Measurements from ENCODE around the gene IGF2BP2. TPM values are rescaled to one million over a fixed set of nuclear protein-coding genes. Genes with fewer than 3 reads are reported as not detected.
"Not testable (repeated sequence)": the region's sequence is repeated elsewhere in the genome, so short reads cannot be mapped to it uniquely, and the experiment has no call there.

Gene IGF2BP2
- total and polyA plus RNA-seq, 5 experiments from 2014 or later: 0.49 TPM; not detected in 4

- no peaks in the 10 kb centered on the region for H3K36me3 Mint-ChIP-seq
- peaks cover 5 to 21% (median 18%) of the 10 kb centered on the region in 5 donors for H3K27me3 Mint-ChIP-seq
- POLR2A ChIA-PET: no interaction called here
- H3K9me3 Mint-ChIP-seq: no peaks in the 10 kb centered on the region
- no peak overlapping the region for H3K4me3 Mint-ChIP-seq
- no peak for DNase-seq
- H3K27ac Mint-ChIP-seq: no peak overlapping the region
- no peak for ATAC-seq
- H3K4me1 Mint-ChIP-seq: peaks cover 0 to 9% (median 0%) of the 10 kb centered on the region in 4 donors
These were observed 160.9 kb downstream of the IGF2BP2 start for GRCh38 chr3:185663929-185664328.

- no peak for ATAC-seq
- Mint-ChIP-seq H3K27ac (peak overlapping the region in 1 of 10 donors; percentile 31), H3K36me3 (no peaks in the 10 kb centered on the region), H3K4me3 (peak overlapping the region in 1 of 10 donors; percentile 2), H3K4me1 (peaks cover 0 to 9% (median 0%) of the 10 kb centered on the region in 4 donors), H3K9me3 (no peaks in the 10 kb centered on the region), H3K27me3 (peaks cover 5 to 22% (median 20%) of the 10 kb centered on the region in 5 donors)
- DNase-seq: no peak
- POLR2A ChIA-PET: no interaction called here
These were observed 163.1 kb downstream of the IGF2BP2 start for GRCh38 chr3:185661772-185662171.

GRCh38 chr3:185661296-185661695, 163.5 kb downstream of the IGF2BP2 start:
- H3K9me3 Mint-ChIP-seq, POLR2A ChIA-PET, H3K4me3 Mint-ChIP-seq, DNase-seq, H3K4me1 Mint-ChIP-seq, H3K36me3 Mint-ChIP-seq, ATAC-seq: not testable (repeated sequence)
- H3K27ac Mint-ChIP-seq: peak overlapping the region in 1 of 10 donors; percentile 31
- peaks cover 5 to 22% (median 20%) of the 10 kb centered on the region in 5 donors for H3K27me3 Mint-ChIP-seq

DNA sequence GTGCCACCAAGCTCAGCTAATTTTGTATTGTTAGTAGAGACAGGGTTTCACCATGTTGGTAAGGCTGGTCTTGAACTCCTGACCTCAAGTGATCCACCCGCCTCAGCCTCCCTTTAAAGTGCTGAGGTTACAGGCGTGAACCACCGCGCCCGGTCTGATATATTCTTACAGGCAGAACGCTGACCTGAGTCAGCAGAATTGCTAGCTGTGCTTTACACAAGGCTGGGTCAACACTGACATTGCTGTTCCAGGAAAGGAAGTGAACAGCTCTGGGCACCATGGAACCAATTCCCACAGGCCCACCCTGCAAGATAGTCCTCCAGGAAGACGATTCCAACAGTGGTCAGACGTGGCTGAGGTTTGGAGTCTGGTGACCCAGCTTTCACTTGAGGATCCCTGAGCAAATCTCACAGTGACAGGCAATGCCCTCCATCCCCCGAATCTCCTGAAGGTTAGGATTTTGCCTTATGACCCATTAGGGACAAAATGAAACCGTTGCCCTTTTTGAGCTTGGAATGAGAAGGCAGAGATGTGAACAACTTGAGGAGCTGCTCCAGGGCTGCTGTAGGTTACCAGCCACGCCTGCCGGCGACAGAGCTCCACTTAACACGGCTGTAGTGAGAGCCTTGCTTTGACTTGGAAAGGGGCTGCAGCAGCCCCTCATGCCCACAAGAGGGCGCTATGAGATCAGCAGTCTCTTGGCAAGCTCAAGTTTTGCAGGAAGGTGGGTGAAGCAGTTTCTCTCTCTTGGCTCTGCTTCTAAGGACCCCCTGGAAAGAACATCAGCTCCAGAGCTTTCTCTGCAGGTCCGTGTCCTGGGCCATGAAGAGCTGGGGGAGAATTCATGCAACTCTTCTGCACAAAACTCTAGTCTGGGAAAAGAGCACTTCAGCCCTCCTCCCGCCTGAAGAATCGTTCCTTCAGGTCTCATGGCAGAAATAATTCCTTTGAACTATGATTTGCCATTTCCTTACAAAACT, 164.6 kb downstream of the IGF2BP2 start:
- DNase-seq (peak; percentile 31 to 74 (median 54)), ATAC-seq (peak; percentile 74)
- H3K27me3 Mint-ChIP-seq: peaks cover 5 to 22% (median 20%) of the 10 kb centered on the region in 5 donors
- H3K27ac Mint-ChIP-seq: peak overlapping the region in 1 of 10 donors; percentile 38
- H3K36me3 Mint-ChIP-seq: no peaks in the 10 kb centered on the region
- peaks cover 0 to 9% (median 0%) of the 10 kb centered on the region in 4 donors for H3K4me1 Mint-ChIP-seq
- POLR2A ChIA-PET: no interaction called here
- H3K4me3 Mint-ChIP-seq: peak overlapping the region in 1 of 10 donors; percentile 33
- no peaks in the 10 kb centered on the region for H3K9me3 Mint-ChIP-seq

DNA sequence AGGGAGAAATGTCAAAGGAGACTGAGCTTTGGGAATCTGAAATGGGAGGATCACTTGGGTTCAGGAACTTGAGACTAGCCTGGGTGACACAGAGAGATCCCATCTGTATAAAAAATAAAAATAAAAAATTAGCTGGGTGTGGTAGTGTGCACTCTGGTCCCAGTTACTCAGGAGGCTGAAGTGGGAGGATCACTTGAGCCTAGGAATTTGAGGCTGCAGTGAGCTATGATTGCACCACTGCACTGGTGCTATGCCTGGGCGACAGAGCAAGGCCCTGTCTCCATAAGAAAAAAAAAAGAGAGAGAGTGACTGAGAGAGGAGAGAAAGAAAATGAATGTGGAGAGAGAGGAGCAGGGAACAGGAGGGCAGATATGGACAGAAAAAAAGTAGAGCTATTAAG, 165.9 kb downstream of the IGF2BP2 start:
- Mint-ChIP-seq H3K27ac (no peak overlapping the region), H3K27me3 (peaks cover 0 to 17% (median 10%) of the 10 kb centered on the region in 5 donors), H3K4me1 (peaks cover 0 to 9% (median 0%) of the 10 kb centered on the region in 4 donors), H3K9me3 (no peaks in the 10 kb centered on the region), H3K4me3 (no peak overlapping the region), H3K36me3 (no peaks in the 10 kb centered on the region)
- ATAC-seq (no peak), DNase-seq (no peak)
- POLR2A ChIA-PET: no interaction called here

GRCh38 chr3:185658504-185658912, 166.3 kb downstream of the IGF2BP2 start:
- POLR2A ChIA-PET: no interaction called here
- DNase-seq (no peak), ATAC-seq (no peak)
- no peaks in the 10 kb centered on the region for H3K9me3 Mint-ChIP-seq
- H3K36me3 Mint-ChIP-seq: no peaks in the 10 kb centered on the region
- H3K27ac Mint-ChIP-seq: no peak overlapping the region
- peaks cover 0 to 9% (median 0%) of the 10 kb centered on the region in 4 donors for H3K4me1 Mint-ChIP-seq
- H3K4me3 Mint-ChIP-seq: no peak overlapping the region
- peaks cover 0 to 17% (median 10%) of the 10 kb centered on the region in 5 donors for H3K27me3 Mint-ChIP-seq

DNA sequence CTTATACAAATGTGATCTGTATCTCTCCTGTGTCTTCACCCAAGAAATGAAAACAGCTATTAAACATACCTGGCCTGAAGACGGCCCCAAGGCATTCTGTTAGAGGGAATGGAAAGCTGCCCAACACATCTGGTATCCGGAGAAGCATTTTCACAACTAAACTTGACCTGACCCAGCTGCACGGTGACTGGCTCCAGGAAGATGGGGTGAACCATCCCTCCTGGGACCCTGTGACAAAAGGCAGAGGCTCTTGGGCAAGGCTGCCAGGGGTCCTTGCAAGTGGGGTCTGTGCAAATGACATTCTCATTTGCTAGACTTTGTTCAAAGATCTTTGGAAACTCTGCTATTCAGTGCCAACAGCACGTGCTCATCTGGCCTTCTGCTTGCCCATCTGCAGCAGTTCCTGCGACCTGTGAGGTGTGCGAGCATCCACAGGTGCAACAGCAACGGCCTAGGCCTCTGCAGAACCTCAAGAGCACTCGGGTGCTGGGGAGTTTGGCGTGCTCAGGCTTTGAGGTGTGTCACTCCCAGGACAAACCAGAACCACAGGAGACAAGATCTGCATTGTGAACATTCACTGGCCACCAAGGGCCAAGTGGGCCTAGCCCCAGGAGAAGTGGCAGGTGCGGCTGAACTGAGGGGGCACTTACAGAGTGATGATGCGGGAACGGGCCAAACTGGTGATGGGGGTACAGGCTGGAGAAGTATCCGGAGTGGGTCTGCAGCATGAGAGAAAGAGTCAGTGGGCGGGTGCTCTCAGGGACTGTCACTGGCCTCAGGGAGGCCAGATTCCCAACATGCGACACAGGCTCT, 166.9 kb downstream of the IGF2BP2 start:
- Mint-ChIP-seq H3K9me3 (no peaks in the 10 kb centered on the region), H3K4me3 (no peak overlapping the region), H3K4me1 (peaks cover 0 to 9% (median 0%) of the 10 kb centered on the region in 4 donors), H3K27ac (no peak overlapping the region), H3K36me3 (no peaks in the 10 kb centered on the region), H3K27me3 (peaks cover 0 to 13% (median 10%) of the 10 kb centered on the region in 5 donors)
- no peak for DNase-seq
- no peak for ATAC-seq
- POLR2A ChIA-PET: no interaction called here

DNA sequence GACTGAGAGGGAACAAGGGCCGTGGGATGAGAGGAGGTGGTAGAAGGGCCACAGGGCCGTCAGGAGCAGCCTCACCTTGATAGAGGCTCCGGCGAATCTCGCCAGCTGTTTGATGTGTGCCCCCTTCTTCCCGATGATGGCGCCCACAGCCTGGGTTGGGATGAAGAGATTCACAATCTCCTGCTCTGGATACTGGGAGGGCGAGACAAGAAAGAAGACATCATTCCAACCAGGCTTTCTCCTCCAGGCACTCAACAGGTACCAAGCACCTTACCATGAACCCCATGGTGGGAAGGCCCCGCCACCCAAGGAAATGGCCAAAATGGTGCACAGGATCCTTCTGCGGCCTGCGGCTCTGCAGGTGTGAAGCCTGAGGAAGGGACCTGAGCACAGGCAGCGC, 167.6 kb downstream of the IGF2BP2 start:
- H3K36me3 Mint-ChIP-seq: no peaks in the 10 kb centered on the region
- no peaks in the 10 kb centered on the region for H3K9me3 Mint-ChIP-seq
- H3K4me3 Mint-ChIP-seq: no peak overlapping the region
- peaks cover 0 to 9% (median 0%) of the 10 kb centered on the region in 4 donors for H3K4me1 Mint-ChIP-seq
- ATAC-seq (no peak), DNase-seq (no peak)
- peaks cover 0 to 10% (median 9%) of the 10 kb centered on the region in 5 donors for H3K27me3 Mint-ChIP-seq
- H3K27ac Mint-ChIP-seq: no peak overlapping the region
- POLR2A ChIA-PET: no interaction called here

GRCh38 chr3:185656321-185656840, 168.5 kb downstream of the IGF2BP2 start:
- no peaks in the 10 kb centered on the region for H3K9me3 Mint-ChIP-seq
- DNase-seq (no peak), ATAC-seq (no peak)
- no peak overlapping the region for H3K27ac Mint-ChIP-seq
- H3K4me1 Mint-ChIP-seq: peaks cover 0 to 3% (median 0%) of the 10 kb centered on the region in 4 donors
- POLR2A ChIA-PET: no interaction called here
- H3K36me3 Mint-ChIP-seq: no peaks in the 10 kb centered on the region
- H3K4me3 Mint-ChIP-seq: no peak overlapping the region
- peaks cover 0 to 4% (median 2%) of the 10 kb centered on the region in 5 donors for H3K27me3 Mint-ChIP-seq

DNA sequence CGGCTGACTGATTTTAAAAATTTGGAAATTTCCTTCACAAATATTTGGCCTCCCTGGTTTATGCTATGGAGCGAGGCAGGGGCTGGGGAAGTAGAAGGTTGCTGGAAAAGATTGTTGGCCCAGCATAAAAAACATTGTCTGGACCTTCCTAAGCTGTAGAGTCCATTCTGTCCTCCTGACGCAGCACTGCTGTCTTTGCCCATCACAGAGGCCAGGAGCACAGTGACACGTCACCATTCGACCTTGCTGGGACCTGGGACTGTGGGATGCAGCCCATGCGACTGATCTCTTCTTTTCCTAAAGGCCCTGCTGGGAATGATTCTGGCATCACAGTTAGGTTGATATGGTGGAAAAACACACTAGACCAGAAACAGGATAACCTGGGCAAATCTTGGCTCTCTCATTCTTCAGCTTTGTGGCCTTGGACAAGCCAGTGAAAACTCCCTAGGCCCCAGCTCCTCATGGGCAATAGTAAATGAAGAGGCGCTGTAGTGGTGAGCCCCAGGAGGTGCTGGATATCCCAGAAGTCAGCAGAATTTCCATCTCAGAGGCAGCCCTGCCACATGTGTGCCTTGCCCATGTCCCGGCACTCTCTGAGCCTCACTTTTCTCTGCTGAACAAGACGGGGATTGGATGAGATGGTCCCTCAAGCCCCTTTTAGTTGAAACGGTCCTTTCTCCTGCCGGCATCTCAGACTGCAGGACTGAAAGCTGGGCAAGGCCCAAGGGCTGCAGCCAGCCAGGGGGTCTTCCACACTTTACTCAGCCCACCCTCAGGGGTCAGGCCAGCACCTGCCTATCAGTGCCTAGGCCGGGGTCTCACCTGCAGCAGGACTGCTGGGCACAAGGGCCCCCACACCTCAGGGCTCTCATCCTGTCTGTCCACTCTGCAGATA, 169.2 kb downstream of the IGF2BP2 start:
- ATAC-seq (no peak), DNase-seq (no peak)
- Mint-ChIP-seq H3K4me3 (no peak overlapping the region), H3K36me3 (no peaks in the 10 kb centered on the region), H3K27ac (no peak overlapping the region), H3K4me1 (peaks cover 0 to 3% (median 0%) of the 10 kb centered on the region in 4 donors), H3K27me3 (peaks cover 0 to 4% (median 0%) of the 10 kb centered on the region in 5 donors), H3K9me3 (no peaks in the 10 kb centered on the region)
- POLR2A ChIA-PET: no interaction called here

GRCh38 chr3:185654758-185655145, 170.1 kb downstream of the IGF2BP2 start:
- H3K9me3 Mint-ChIP-seq: no peaks in the 10 kb centered on the region
- ATAC-seq: no peak
- H3K27ac Mint-ChIP-seq: no peak overlapping the region
- DNase-seq: no peak
- H3K4me1 Mint-ChIP-seq: no peaks in the 10 kb centered on the region
- no peaks in the 10 kb centered on the region for H3K36me3 Mint-ChIP-seq
- no peak overlapping the region for H3K4me3 Mint-ChIP-seq
- H3K27me3 Mint-ChIP-seq: peaks cover 0 to 4% (median 0%) of the 10 kb centered on the region in 5 donors
- POLR2A ChIA-PET: no interaction called here
